ENCODE data around the gene CDPF1.

DNA sequence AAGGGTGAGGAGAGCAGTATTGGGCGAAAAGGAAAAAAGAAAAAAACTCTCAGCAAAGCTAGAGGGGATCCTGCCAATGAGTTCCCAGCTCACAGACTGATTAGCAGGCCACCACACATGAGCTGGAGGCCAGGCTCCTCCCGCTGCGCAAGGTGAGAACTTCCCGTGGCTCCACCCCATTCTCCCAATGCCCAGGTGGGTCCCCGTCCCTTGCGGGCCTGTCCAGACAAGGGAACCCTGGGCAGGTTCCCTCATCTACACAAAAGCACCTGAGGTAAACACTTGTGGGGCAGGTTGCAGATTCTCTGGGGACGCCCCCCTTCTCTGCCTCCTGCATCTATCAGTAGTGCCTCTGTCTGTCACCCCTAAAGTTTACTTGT, 46.5 kb downstream of the CDPF1 start:
- TF ChIP-seq CTCF (IDR thresholded peaks at IDR 0.05) (no peak), POLR2AphosphoS5 (IDR thresholded peaks at IDR 0.05) (no peak)
